ENCODE results near the gene USP44. TPM values are rescaled to one million over a fixed set of nuclear protein-coding genes. Genes with fewer than 3 reads are reported as not detected.

The USP44 gene
- total and polyA plus RNA-seq, 2 of the 4 experiments (the other 2 are of a cell fraction) = 13.0 to 33.5 TPM

DNA sequence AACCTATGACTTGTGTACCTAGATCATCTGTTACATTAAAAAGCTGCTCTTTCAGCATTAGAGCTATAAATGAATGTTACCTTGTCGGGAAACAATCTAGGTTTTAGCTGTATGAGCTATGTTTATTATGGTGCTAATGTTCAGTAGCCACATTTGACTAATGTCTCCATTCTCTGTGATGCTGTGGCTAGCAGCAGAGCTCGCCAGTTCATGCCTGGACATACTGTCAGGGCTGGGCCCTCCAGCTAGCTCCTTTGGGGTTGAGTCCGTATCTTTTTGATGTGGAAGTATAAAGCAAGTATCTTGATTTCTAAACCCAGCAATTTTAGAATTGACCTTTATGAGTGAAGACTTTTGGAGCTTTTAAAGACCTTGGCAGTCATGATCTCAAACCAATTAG lies 36.1 kb downstream of the USP44 start:
- H2AFZ ChIP-seq (replicated peaks; ENCODE audit: low read length, poor library complexity) = no peak overlapping the region
- H3K56ac ChIP-seq (ENCODE audit: extremely low read depth, insufficient read depth, low read length) = no peak overlapping the region
- H2AK9ac ChIP-seq (replicated peaks; ENCODE audit: low read depth, low read length, poor library complexity) = no peak overlapping the region
- H3K4me2 ChIP-seq (ENCODE audit: low read depth, low read length) = no peak overlapping the region
- no peaks in the 10 kb centered on the region for H3K4me1 ChIP-seq (ENCODE audit: control insufficient read depth, insufficient read depth, low read length)
- intact Hi-C loops (cut with micrococcal nuclease) (no loop called here), dilution Hi-C loops (cut with HindIII; ENCODE audit: low sequenced_read_pairs, unreplicated experiment) (no loop called here), in situ Hi-C loops (cut with MboI; ENCODE audit: low sequenced_read_pairs) (no loop called here)
- no peak overlapping the region for H3K14ac ChIP-seq (replicated peaks; ENCODE audit: low read depth, low read length)
- DNase-seq (no peak), ATAC-seq (ENCODE audit: low read depth) (no peak)
- H3K9ac ChIP-seq (ENCODE audit: low read depth, low read length) = no peak overlapping the region
- TF ChIP-seq FOS (IDR thresholded peaks at IDR 0.05; ENCODE audit: low read depth, low read length) (no peak), SMC3 (IDR thresholded peaks at IDR 0.05; ENCODE audit: low read depth, low read length) (no peak), NFE2L2 (IDR thresholded peaks at IDR 0.05; ENCODE audit: low read depth, low read length) (no peak), RCOR1 (IDR thresholded peaks at IDR 0.05; ENCODE audit: insufficient replicate concordance, low read length) (no peak), BHLHE40 (IDR thresholded peaks at IDR 0.05; ENCODE audit: low read depth, low read length) (no peak), RFX5 (IDR thresholded peaks at IDR 0.05; ENCODE audit: low read depth, low read length) (no peak), MXI1 (IDR thresholded peaks at IDR 0.05; ENCODE audit: borderline replicate concordance, low read depth, low read length) (no peak), CEBPB (IDR thresholded peaks at IDR 0.05; ENCODE audit: low read depth, low read length) (no peak), MAFK (IDR thresholded peaks at IDR 0.05; ENCODE audit: low read depth, low read length) (no peak), CHD1 (IDR thresholded peaks at IDR 0.05; ENCODE audit: low read depth, low read length) (no peak), RAD21 (IDR thresholded peaks at IDR 0.05; ENCODE audit: low read length) (no peak), MAZ (IDR thresholded peaks at IDR 0.05; ENCODE audit: borderline replicate concordance, low read depth, low read length) (no peak), POLR2A (IDR thresholded peaks at IDR 0.05; ENCODE audit: low read depth, low read length) (no peak)
- TF ChIP-seq, protein P1, sequence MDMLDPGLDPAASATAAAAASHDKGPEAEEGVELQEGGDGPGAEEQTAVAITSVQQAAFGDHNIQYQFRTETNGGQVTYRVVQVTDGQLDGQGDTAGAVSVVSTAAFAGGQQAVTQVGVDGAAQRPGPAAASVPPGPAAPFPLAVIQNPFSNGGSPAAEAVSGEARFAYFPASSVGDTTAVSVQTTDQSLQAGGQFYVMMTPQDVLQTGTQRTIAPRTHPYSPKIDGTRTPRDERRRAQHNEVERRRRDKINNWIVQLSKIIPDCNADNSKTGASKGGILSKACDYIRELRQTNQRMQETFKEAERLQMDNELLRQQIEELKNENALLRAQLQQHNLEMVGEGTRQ (IDR thresholded peaks at IDR 0.05; ENCODE audit: low read depth, low read length) = no peak
- TF ChIP-seq, protein P2, sequence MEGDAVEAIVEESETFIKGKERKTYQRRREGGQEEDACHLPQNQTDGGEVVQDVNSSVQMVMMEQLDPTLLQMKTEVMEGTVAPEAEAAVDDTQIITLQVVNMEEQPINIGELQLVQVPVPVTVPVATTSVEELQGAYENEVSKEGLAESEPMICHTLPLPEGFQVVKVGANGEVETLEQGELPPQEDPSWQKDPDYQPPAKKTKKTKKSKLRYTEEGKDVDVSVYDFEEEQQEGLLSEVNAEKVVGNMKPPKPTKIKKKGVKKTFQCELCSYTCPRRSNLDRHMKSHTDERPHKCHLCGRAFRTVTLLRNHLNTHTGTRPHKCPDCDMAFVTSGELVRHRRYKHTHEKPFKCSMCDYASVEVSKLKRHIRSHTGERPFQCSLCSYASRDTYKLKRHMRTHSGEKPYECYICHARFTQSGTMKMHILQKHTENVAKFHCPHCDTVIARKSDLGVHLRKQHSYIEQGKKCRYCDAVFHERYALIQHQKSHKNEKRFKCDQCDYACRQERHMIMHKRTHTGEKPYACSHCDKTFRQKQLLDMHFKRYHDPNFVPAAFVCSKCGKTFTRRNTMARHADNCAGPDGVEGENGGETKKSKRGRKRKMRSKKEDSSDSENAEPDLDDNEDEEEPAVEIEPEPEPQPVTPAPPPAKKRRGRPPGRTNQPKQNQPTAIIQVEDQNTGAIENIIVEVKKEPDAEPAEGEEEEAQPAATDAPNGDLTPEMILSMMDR (conservative IDR thresholded peaks at IDR 0.05; ENCODE audit: low read depth, low read length) = no peak
- TF ChIP-seq, protein P3, sequence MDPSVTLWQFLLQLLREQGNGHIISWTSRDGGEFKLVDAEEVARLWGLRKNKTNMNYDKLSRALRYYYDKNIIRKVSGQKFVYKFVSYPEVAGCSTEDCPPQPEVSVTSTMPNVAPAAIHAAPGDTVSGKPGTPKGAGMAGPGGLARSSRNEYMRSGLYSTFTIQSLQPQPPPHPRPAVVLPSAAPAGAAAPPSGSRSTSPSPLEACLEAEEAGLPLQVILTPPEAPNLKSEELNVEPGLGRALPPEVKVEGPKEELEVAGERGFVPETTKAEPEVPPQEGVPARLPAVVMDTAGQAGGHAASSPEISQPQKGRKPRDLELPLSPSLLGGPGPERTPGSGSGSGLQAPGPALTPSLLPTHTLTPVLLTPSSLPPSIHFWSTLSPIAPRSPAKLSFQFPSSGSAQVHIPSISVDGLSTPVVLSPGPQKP (IDR thresholded peaks at IDR 0.05; ENCODE audit: borderline replicate concordance, low read depth, low read length) = no peak
- no peaks in the 10 kb centered on the region for H3K9me3 ChIP-seq (ENCODE audit: control insufficient read depth, insufficient read depth, low read length)
- H2BK5ac ChIP-seq (ENCODE audit: low read depth, low read length, poor library complexity, severe bottlenecking) = no peak overlapping the region
- H3K79me1 ChIP-seq (ENCODE audit: low read depth in 1 of 2, low read length in 2 of 2) = peaks cover 4 to 9% of the 10 kb centered on the region in 2 experiments; a peak in 3 of 4 replicates
- H4K91ac ChIP-seq (ENCODE audit: insufficient read depth, low read depth, low read length) = no peak overlapping the region
- H3K36me3 ChIP-seq (ENCODE audit: control insufficient read depth, insufficient read depth, low read length) = peaks cover 34% of the 10 kb centered on the region
- H3K23ac ChIP-seq (ENCODE audit: low read depth, low read length) = no peak overlapping the region
- ChIA-PET POLR2A (ENCODE audit: unreplicated experiment) (no interaction called here), CTCF (interaction anchor here (0.6 kb wide), 1 partner anchor 178 kb away, joined by 3 read pairs; no protein-coding TSS in a partner anchor)
- no peaks in the 10 kb centered on the region for H3K27me3 ChIP-seq (ENCODE audit: control insufficient read depth, insufficient read depth, low read length)
- H2BK15ac ChIP-seq (ENCODE audit: low read depth, low read length) = no peak overlapping the region
- H3K18ac ChIP-seq (ENCODE audit: low read depth, low read length) = no peak overlapping the region
- H2BK120ac ChIP-seq (ENCODE audit: low read depth, low read length) = no peak overlapping the region
- BruUV-seq (replicated peaks) = no TSS peak
- no peak overlapping the region for H3K4ac ChIP-seq (ENCODE audit: low read depth, low read length)
- no peak overlapping the region for H3K27ac ChIP-seq (ENCODE audit: insufficient read depth, low read length)
- no peak overlapping the region for H3K4me3 ChIP-seq (ENCODE audit: insufficient read depth, low read depth, low read length)
- H4K20me1 ChIP-seq (ENCODE audit: insufficient read depth, low read length) = no peaks in the 10 kb centered on the region
- no peak overlapping the region for H2BK20ac ChIP-seq (ENCODE audit: low read depth, low read length)
- H3K9me1 ChIP-seq (ENCODE audit: insufficient read depth, low read length) = no peaks in the 10 kb centered on the region; the same call in 1 of the 2 replicates
- H4K8ac ChIP-seq (ENCODE audit: low read depth in 2 of 2, low read length in 2 of 2) = no peak overlapping the region
- H4K5ac ChIP-seq (ENCODE audit: low read depth, low read length) = no peak overlapping the region
- no CpG with 5 or more reads among the region's 3 CpGs for WGBS, 2 experiments (ENCODE audit: extremely low coverage in 2 of 2, insufficient read length in 1 of 2)
- no peak overlapping the region for H2AK5ac ChIP-seq (ENCODE audit: low read depth, low read length)

Measured in IMR-90 (cell line).